ENCODE results near the gene TEPSIN. TPM values are rescaled to one million over a fixed set of nuclear protein-coding genes. Genes with fewer than 3 reads are reported as not detected.

The TEPSIN gene
- polyA plus RNA-seq, 1 experiment: 19.4 TPM

DNA sequence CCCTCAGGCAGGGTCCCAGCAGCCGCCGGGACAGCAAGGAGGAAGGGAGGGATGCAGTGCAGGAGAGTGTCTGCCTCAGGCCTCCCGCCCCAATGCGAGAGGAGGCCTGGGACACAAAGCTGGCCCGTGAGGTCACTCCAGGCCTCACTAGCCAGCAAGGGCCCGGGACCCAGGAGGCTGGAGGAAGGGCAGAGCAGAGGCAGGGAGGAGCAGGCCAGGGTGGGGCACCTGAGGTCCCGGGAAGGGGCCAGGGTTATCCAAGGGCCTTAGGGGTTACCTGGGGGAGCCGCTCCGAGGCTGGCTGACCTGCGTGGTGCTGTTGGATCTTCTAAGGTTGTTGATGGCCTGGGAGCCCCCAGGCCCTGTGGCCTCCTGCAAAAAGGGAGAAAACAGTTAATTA, 30.2 kb downstream of the TEPSIN start:
- no peak for DNase-seq (ENCODE audit: low read depth)
- H3K4me3 ChIP-seq (ENCODE audit: low read depth, low read length): no peak overlapping the region
- H3K36me3 ChIP-seq (ENCODE audit: control insufficient read depth, insufficient read depth, low read length): no peaks in the 10 kb centered on the region; the same call in 1 of the 2 replicates
- no peaks in the 10 kb centered on the region for H3K27me3 ChIP-seq (ENCODE audit: control insufficient read depth, insufficient read depth, low read length)
- TF ChIP-seq, protein P1, sequence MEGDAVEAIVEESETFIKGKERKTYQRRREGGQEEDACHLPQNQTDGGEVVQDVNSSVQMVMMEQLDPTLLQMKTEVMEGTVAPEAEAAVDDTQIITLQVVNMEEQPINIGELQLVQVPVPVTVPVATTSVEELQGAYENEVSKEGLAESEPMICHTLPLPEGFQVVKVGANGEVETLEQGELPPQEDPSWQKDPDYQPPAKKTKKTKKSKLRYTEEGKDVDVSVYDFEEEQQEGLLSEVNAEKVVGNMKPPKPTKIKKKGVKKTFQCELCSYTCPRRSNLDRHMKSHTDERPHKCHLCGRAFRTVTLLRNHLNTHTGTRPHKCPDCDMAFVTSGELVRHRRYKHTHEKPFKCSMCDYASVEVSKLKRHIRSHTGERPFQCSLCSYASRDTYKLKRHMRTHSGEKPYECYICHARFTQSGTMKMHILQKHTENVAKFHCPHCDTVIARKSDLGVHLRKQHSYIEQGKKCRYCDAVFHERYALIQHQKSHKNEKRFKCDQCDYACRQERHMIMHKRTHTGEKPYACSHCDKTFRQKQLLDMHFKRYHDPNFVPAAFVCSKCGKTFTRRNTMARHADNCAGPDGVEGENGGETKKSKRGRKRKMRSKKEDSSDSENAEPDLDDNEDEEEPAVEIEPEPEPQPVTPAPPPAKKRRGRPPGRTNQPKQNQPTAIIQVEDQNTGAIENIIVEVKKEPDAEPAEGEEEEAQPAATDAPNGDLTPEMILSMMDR (IDR thresholded peaks at IDR 0.05; ENCODE audit: insufficient read depth, low read depth, low read length): no peak
- ChIA-PET POLR2A (no interaction called here), CTCF (no interaction called here)

DNA sequence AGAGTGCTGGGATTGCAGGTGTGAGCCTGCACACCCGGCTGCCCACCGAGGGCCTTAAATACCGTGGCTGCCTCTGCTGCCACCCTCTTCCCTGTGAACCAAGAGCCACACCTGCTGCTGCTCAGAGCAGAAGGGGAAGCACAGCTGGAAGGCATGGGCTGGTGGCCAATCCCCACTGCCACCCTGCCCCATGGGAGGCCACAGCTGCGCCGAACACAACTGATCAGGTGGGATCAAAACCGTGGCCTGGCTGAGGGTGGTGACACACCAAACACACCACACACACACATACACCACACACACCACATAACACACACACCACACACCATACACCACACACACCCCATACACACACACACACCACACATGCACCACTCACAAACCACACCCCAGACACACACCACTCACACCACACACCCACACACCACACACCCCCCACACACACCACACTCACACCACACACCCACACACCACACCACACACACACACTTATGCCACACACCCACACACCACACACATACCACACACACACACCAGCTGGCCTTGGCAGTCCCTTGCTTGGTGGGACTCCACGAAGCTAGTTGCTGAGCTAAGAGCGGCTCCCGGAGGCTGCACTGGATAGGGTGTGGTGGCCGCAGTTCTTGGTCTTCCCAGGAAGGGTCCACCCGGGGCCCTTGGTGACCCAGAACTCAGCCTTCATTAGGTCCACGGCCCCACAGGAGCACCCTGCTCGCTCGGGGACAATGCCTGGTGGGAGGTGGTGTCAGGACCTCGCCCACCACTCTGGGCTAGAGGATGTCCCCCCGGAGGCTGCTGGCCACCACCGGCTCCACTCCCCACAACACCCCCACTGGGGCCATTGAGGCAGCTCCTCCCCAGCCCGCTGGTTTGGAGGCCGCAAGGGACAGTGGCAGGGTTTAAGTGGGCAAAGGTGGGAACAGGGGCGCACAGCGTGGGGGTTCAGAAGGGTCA, 31.0 kb downstream of the TEPSIN start:
- DNase-seq (ENCODE audit: low read depth): no peak
- ChIA-PET CTCF (interaction anchor here (0.8 kb wide), 1 partner anchor 65 kb away, joined by 3 read pairs; no protein-coding TSS in a partner anchor), POLR2A (no interaction called here)
- Histone ChIP-seq H3K36me3 (ENCODE audit: control insufficient read depth, insufficient read depth, low read length) (no peaks in the 10 kb centered on the region; the same call in 1 of the 2 replicates), H3K4me3 (ENCODE audit: low read depth, low read length) (no peak overlapping the region), H3K27me3 (ENCODE audit: control insufficient read depth, insufficient read depth, low read length) (no peaks in the 10 kb centered on the region)
- TF ChIP-seq, protein P1 (IDR thresholded peaks at IDR 0.05; ENCODE audit: insufficient read depth, low read depth, low read length): no peak

DNA sequence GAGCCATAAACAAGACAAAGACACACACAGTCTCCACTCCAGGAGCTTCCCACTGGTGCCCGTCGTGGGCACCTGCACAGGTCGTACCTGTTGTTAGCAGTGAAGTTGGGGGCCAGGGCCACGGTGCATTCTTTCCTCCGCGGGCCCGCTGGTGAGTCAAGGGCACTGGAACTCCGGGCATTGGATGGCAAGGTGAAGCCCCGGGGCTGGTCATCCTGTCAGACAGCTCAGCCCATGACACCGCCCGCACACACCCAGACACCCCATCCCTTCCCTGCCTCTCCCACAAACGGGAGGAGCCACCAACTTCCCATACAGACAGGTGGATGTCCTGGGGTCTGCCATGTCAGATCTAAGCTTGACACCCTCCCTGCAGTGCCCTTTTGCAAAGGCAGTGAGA, 32.2 kb downstream of the TEPSIN start:
- no peaks in the 10 kb centered on the region; the same call in 1 of the 2 replicates for H3K36me3 ChIP-seq (ENCODE audit: control insufficient read depth, insufficient read depth, low read length)
- TF ChIP-seq, protein P1 (IDR thresholded peaks at IDR 0.05; ENCODE audit: insufficient read depth, low read depth, low read length): no peak
- no peak overlapping the region for H3K4me3 ChIP-seq (ENCODE audit: low read depth, low read length)
- ChIA-PET POLR2A (no interaction called here), CTCF (no interaction called here)
- no peaks in the 10 kb centered on the region for H3K27me3 ChIP-seq (ENCODE audit: control insufficient read depth, insufficient read depth, low read length)
- DNase-seq (ENCODE audit: low read depth): no peak

DNA sequence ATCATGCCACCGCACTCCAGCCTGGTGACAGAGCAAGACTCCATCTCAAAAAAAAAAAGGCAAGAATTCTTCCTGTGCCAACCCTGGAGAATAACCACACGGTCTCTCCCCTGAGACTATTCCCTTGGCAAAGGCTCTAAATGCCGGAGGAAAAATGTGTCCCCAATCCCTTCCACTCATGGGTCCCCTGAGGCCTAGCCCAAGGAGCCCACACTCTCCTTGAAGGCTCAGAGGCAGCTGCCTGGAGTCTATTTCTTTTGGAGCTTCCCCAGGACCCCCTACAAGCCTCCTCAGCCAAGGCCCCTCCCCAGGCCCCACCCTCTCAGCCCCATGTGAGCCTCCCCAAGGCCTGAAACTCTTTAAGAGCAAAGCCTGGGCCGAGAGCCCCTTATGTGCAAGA, 32.7 kb downstream of the TEPSIN start:
- TF ChIP-seq, protein P1 (IDR thresholded peaks at IDR 0.05; ENCODE audit: insufficient read depth, low read depth, low read length): no peak
- CTCF ChIA-PET: interaction anchor here (0.8 kb wide), 1 partner anchor 21 kb away, joined by 3 read pairs; no protein-coding TSS in a partner anchor
- POLR2A ChIA-PET: no interaction called here
- Histone ChIP-seq H3K36me3 (ENCODE audit: control insufficient read depth, insufficient read depth, low read length) (no peaks in the 10 kb centered on the region; the same call in 1 of the 2 replicates), H3K27me3 (ENCODE audit: control insufficient read depth, insufficient read depth, low read length) (no peaks in the 10 kb centered on the region), H3K4me3 (ENCODE audit: low read depth, low read length) (no peak overlapping the region)
- no peak for DNase-seq (ENCODE audit: low read depth)

DNA sequence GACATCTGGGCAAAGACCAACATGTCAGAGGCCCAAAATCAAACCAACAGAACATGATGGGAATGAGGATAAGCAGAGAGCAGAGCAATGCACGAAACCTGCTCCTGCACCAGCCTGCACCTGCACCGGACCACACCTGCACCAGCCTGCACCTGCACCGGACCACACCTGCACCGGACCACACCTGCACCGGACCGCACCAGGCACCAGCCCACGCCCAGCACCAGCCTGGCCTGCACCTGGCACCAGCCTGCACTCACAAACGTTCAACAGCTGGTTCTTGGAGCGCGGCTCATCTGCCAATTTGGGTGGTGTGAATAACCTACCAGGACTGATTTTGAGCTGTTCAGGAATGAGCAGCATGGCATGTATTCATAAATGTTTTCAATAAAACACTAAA, 34.3 kb downstream of the TEPSIN start:
- POLR2A ChIA-PET: no interaction called here
- Histone ChIP-seq H3K27me3 (ENCODE audit: control insufficient read depth, insufficient read depth, low read length) (no peaks in the 10 kb centered on the region), H3K4me3 (ENCODE audit: low read depth, low read length) (no peak overlapping the region), H3K36me3 (ENCODE audit: control insufficient read depth, insufficient read depth, low read length) (no peaks in the 10 kb centered on the region; the same call in 1 of the 2 replicates)
- CTCF ChIA-PET: interaction anchor here (1.6 kb wide), 1 partner anchor 62 kb away, joined by 5 read pairs; no protein-coding TSS in a partner anchor
- TF ChIP-seq, protein P1 (IDR thresholded peaks at IDR 0.05; ENCODE audit: insufficient read depth, low read depth, low read length): no peak
- DNase-seq (ENCODE audit: low read depth): no peak
